Smooth muscle cell (in vitro differentiated cells): ENCODE results near the gene FBXO5. TPM values are rescaled to one million over a fixed set of nuclear protein-coding genes. Genes with fewer than 3 reads are reported as not detected.
A peak's percentile ranks its signal among the peaks of the same experiment; 100 is the strongest.

Source experiments
- DNase-seq: peaks from one replicate; lab custom pipeline; 2025; ENCODE audit not compliant: unreplicated experiment; lab: John Stamatoyannopoulos, UW
- H2AFZ ChIP-seq: fragments of 200-600 bp; sonication (generic); 2 replicates; pipeline ENCODE4 v1.6.0; 2016; ENCODE audit warnings: antibody characterized with exemption, low read depth, mild to moderate bottlenecking
- H3F3A ChIP-seq: fragments of 200-600 bp; sonication (generic); 2 replicates; pipeline ENCODE4 v1.6.0; 2017; ENCODE audit warnings: antibody characterized with exemption, low read depth
- H3K27ac ChIP-seq: fragments of 200-600 bp; sonication (generic); 2 replicates; pipeline ENCODE4 v1.5.1; 2016; ENCODE audit warnings: low read depth, mild to moderate bottlenecking
- H3K27me3 ChIP-seq: fragments of 200-600 bp; sonication (generic); 2 replicates; pipeline ENCODE4 v1.6.1; 2016; ENCODE audit warnings: low read depth, mild to moderate bottlenecking
- H3K36me3 ChIP-seq: fragments of 200-600 bp; sonication (generic); 2 replicates; pipeline ENCODE4 v1.5.1; 2016; ENCODE audit warnings: low read depth
- H3K4me1 ChIP-seq: fragments of 200-600 bp; sonication (generic); 2 replicates; pipeline ENCODE4 v1.5.1; 2016; ENCODE audit warnings: low read depth
- H3K4me2 ChIP-seq: fragments of 200-600 bp; sonication (generic); 2 replicates; pipeline ENCODE4 v1.6.0; 2016; ENCODE audit warnings: mild to moderate bottlenecking
- H3K4me3 ChIP-seq: fragments of 200-600 bp; sonication (generic); 2 replicates; pipeline ENCODE4 v1.5.1; 2016; ENCODE audit warnings: mild to moderate bottlenecking
- H3K79me2 ChIP-seq: fragments of 200-600 bp; sonication (generic); 2 replicates; pipeline ENCODE4 v1.6.0; 2016; ENCODE audit warnings: low read depth, mild to moderate bottlenecking
- H3K9ac ChIP-seq: fragments of 200-600 bp; sonication (generic); 2 replicates; pipeline ENCODE4 v1.6.0; 2016; ENCODE audit warnings: low read depth
- H3K9me3 ChIP-seq: fragments of 200-600 bp; sonication (generic); replicated peaks from 2 replicates; pipeline ENCODE4 v1.5.1; 2016; ENCODE audit warnings: low read depth
- H4K20me1 ChIP-seq: fragments of 200-600 bp; sonication (generic); 2 replicates; pipeline ENCODE4 v1.6.0; 2016; ENCODE audit warnings: low read depth
- CTCF ChIP-seq: fragments of 200-600 bp; sonication (generic); IDR thresholded peaks from 2 replicates; pipeline ENCODE4 v1.5.1; 2017; ENCODE audit warnings: borderline replicate concordance, mild to moderate bottlenecking, antibody characterized with exemption; ENCODE audit not compliant: insufficient read depth, poor library complexity, severe bottlenecking
- WGBS: methylation state at CpG from one replicate; pipeline ENCODE4 v1.1.7; 2016; ENCODE audit warnings: low lambda C conversion rate; 5-methylcytosine and 5-hydroxymethylcytosine counted together
- polyA plus RNA-seq: library from polyadenylated mRNA; unstranded; fragments of >200 nt; fragmentation: Nextera tagmentation; extraction: Ambion mirVana; gene quantifications from 2 replicates; pipeline ENCODE4 v1.2.1, GENCODE V29; 2016
- total RNA-seq: library from RNA; depleted of rRNA; stranded (reverse); fragments of >200 nt; gene quantifications from 2 replicates; pipeline ENCODE4 v1.2.3, GENCODE V29; 2014

FBXO5 gene
- total and polyA plus RNA-seq, 2 experiments from 2014 or later, result 8.0 to 10.7 TPM

GRCh38 chr6:153015094-153015640, 32.3 kb upstream of the FBXO5 start:
- Histone ChIP-seq H3K79me2 (no peaks in the 10 kb centered on the region), H3K4me3 (no peak overlapping the region), H3K9me3 (no peaks in the 10 kb centered on the region), H3K4me2 (no peak overlapping the region), H4K20me1 (no peaks in the 10 kb centered on the region), H3K9ac (no peak overlapping the region), H3K4me1 (no peaks in the 10 kb centered on the region), H2AFZ (no peak overlapping the region), H3K27ac (no peak overlapping the region), H3K36me3 (no peaks in the 10 kb centered on the region), H3F3A (peaks cover 6% of the 10 kb centered on the region), H3K27me3 (no peaks in the 10 kb centered on the region)
- 66% methylated on average over 4 of the region's 4 CpGs for WGBS
- TF ChIP-seq CTCF, result no peak
- DNase-seq, result no peak

- no peak for TF ChIP-seq CTCF
These were observed 30.6 kb upstream of the FBXO5 start for GRCh38 chr6:153013438-153013837.

GRCh38 chr6:153012856-153013255, 30.0 kb upstream of the FBXO5 start:
- no peak overlapping the region for H2AFZ ChIP-seq
- H3K36me3 ChIP-seq, result no peaks in the 10 kb centered on the region
- 86% methylated on average over 6 of the region's 6 CpGs for WGBS
- no peaks in the 10 kb centered on the region for H3K79me2 ChIP-seq
- H3K27me3 ChIP-seq, result no peaks in the 10 kb centered on the region
- no peak overlapping the region for H3K4me3 ChIP-seq
- H3K9ac ChIP-seq, result no peak overlapping the region
- peak overlapping the region; percentile 42 for H3K4me2 ChIP-seq
- no peak for DNase-seq
- H4K20me1 ChIP-seq, result no peaks in the 10 kb centered on the region
- H3F3A ChIP-seq, result peaks cover 6% of the 10 kb centered on the region
- H3K4me1 ChIP-seq, result no peaks in the 10 kb centered on the region
- no peaks in the 10 kb centered on the region for H3K9me3 ChIP-seq
- TF ChIP-seq CTCF, result no peak
- H3K27ac ChIP-seq, result no peak overlapping the region

More at GRCh38 chr6:153013438-153013837, 30.6 kb upstream of the FBXO5 start:
- Histone ChIP-seq H3K4me1 (no peaks in the 10 kb centered on the region), H4K20me1 (no peaks in the 10 kb centered on the region), H3K9me3 (no peaks in the 10 kb centered on the region), H3K79me2 (no peaks in the 10 kb centered on the region), H3K27ac (no peak overlapping the region), H3F3A (peaks cover 6% of the 10 kb centered on the region), H3K27me3 (no peaks in the 10 kb centered on the region), H3K4me2 (peak overlapping the region; percentile 42), H2AFZ (no peak overlapping the region), H3K4me3 (no peak overlapping the region), H3K36me3 (no peaks in the 10 kb centered on the region), H3K9ac (no peak overlapping the region)
- no peak for DNase-seq
- 67% methylated on average over 2 of the region's 2 CpGs for WGBS

- Histone ChIP-seq H3F3A (no peaks in the 10 kb centered on the region), H3K27me3 (no peaks in the 10 kb centered on the region), H3K27ac (peak overlapping the region; percentile 65), H3K79me2 (peaks cover 56% of the 10 kb centered on the region), H3K4me1 (peaks cover 30% of the 10 kb centered on the region), H2AFZ (peak overlapping the region; percentile 87), H3K9ac (peak overlapping the region; percentile 92), H3K36me3 (peaks cover 6% of the 10 kb centered on the region), H4K20me1 (peaks cover 38% of the 10 kb centered on the region), H3K4me3 (peak overlapping the region; percentile 99), H3K9me3 (no peaks in the 10 kb centered on the region), H3K4me2 (peak overlapping the region; percentile 100)
- 1% methylated on average over 6 of the region's 6 CpGs for WGBS
- DNase-seq, result no peak
- TF ChIP-seq CTCF, result no peak
These were observed 20.5 kb upstream of the FBXO5 start for GRCh38 chr6:153003366-153003690.
